HG03097 (cell line): ENCODE results near the gene HEATR9.

Experiments
- ATAC-seq: cut with Tn5 transposase; IDR thresholded peaks from one replicate; pipeline ENCODE4 v1.9.1; 2021; ENCODE audit not compliant: unreplicated experiment, low FRiP score

The HEATR9 gene

DNA sequence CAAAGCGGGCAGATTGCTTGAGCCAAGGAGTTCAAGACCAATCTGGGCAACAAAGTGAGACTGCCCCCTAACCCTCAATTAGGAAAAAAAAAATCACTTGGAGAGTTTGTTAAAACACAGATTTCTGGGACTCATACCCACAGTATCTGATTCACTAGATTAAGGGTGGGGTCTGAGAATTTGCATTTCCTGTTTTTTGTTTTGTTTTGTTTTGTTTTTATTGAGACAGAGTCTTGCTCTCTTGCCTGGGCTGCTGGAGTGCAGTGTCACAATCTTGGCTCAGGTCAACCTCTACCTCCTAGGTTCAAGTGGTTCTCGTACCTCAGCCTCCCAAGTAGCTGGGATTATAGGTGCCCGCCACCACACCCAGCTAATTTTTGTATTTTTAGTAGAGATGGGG lies 1.1 kb downstream of the HEATR9 start:
- no peak for ATAC-seq

DNA sequence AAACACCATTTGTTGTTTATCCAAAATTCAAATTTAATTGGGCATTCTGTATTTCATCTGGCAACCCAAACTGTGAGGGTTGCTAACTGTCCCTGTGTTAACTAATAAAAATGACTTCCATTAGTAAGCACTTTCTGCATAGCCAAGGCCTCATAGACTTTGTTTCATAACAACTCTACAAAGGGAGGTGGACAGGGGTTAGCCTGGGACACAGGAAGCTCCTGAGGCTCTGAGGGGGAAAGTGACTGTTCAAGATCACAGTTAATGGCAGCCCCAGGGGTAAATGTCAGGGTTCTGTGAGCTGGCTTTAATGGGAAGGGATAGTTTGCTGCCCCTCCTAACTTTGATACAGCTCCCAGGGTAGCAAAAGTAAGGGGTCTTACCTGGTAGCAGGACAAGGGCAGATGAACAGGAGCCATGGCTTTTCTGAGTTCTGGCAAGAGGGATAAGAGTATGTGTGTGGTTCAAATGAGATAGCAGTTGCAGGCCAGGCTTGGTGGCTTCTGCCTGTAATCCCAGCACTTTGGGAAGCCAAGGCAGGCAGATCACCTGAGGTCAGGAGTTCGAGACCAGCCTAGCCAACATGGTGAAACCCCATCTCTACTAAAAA lies 2.2 kb downstream of the HEATR9 start:
- ATAC-seq = no peak

DNA sequence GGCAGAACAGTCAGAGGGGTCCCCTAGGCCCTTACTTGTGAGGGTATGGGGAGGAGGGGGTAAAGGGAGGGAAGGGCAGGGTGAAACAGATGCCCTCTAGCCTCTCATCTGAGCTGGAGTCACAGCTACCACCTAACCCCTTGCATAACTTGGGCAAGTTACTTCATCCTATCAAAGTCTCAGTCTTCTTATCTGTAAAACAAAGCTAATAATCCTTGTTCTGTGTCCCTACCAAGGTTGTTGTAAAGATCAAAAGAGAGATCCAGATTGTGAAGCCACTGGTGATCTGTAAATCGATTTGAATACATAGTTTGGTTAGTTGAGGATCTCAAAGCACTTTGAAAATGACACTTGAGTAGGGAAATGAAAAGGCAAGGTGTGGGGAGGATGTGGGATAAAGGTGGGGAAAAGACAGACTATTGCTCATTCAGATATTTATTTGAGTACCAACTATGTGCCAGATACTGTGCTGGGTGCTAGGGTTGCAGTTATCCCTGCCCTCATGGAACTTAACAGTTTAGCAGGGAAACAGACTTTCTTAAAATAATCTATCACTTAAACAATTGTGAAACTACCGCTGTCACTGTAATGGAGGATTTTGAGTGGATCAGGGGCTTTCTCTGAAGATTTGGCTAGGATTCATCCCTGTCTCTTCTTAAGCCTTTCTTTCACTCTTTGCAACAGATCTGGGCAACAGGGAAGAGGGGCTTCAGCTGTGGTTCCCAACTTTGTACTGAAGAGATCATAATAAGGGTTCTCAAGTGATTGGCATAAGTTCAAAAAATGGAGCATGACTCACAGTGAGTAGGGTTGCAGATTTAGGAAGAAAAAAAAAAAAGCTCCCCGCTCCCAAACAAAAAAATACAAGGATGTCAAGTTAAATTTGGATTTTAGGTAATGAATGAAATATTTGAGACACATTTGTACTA lies 3.0 kb downstream of the HEATR9 start:
- no peak for ATAC-seq

DNA sequence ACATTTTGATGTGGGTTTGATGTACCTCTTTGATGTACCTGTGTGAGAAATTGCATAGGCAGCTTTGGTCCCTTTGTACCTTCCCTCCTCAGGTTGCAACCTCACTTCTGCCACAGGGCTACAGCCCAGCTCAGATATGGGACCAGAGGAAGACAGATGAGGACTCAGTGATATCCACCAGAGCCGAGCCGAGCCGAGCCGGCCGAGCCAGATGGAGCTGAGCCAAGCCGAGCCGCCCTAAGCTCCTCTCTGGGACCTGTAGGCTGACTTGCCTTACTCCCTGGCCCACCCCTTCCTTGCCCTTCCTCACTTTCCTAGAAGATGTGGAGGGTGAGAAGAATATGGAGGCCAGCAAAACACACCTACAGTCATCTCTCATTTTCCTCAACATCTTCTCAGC lies 3.8 kb downstream of the HEATR9 start:
- no peak for ATAC-seq

DNA sequence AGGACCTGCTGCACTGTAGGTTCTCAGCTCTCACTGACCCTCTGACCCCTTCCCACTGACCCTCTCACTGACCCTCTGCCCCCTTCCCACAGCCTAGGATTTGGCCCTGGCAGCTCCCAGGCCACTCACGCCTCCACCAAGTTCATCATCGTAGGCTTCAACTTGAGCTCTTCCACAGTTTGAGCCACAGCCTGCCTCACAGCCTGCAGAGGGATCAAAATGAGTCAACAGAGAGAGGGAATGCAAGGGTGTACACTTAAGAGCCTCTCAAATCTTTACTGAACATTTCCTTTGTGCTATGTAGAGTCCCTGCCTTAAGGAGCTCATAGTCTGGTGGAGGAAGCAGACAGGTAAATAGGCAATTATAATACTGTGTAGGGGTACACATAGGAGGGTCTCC lies 12.1 kb downstream of the HEATR9 start:
- no peak for ATAC-seq

DNA sequence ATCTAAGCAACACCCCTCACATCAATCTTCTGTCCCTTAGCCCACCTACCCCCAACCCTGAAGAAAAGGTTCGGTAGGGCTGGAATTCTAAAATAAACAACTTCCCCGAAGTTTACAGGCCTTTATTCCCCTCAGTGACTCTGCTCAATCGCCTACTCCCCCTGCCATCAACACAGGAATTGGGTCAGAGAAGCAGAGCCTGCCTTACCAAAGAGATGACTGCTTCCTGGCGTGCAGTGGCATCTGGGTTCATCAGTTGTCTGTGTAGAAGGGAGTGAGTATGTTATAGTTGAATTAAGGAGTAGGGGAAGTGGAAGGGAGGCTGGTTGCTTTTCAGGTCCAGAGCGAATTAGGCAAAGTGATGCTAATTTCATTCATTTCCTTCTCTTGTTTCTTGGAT lies 12.7 kb downstream of the HEATR9 start:
- no peak for ATAC-seq

DNA sequence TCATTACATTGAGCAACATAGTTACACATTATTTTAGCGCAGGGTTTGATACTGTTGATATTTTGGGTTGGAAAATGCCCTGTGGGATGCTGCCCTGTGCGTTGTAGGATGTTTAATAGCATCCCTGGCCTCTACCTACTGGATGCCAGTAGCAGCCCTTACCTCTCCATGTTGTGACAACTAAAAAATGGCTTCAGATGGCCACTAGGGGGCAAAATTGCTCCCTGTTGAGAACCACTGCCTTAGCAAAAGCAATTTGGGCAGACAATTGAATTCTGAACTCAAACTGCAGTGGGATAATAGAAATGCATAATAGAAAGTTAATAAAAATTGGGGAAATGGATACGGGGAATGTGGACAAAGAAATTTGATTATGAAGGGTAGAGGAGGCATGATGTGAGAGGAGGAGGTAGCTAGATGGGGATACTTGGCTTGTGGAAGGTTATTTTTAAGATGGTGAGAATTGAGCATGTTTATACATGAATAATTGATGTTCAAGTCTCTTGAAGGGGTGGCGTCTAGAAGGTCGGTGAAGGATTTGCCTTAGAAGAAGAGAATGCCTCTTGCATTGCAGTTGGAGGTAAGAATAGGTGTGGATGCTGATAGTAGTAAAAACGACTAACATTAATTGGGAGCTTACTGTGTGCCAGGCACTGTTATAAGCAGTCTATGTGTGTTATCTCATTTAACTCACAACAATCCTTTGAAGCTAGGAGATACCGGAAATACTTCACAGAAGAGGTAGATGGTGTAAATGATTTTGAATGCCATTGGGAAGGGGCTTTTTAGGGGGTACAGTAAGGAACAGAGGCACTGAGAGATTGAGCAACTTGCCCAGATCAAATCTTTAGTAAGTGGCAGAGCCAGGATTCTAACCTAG lies 19.0 kb downstream of the HEATR9 start:
- ATAC-seq = no peak

DNA sequence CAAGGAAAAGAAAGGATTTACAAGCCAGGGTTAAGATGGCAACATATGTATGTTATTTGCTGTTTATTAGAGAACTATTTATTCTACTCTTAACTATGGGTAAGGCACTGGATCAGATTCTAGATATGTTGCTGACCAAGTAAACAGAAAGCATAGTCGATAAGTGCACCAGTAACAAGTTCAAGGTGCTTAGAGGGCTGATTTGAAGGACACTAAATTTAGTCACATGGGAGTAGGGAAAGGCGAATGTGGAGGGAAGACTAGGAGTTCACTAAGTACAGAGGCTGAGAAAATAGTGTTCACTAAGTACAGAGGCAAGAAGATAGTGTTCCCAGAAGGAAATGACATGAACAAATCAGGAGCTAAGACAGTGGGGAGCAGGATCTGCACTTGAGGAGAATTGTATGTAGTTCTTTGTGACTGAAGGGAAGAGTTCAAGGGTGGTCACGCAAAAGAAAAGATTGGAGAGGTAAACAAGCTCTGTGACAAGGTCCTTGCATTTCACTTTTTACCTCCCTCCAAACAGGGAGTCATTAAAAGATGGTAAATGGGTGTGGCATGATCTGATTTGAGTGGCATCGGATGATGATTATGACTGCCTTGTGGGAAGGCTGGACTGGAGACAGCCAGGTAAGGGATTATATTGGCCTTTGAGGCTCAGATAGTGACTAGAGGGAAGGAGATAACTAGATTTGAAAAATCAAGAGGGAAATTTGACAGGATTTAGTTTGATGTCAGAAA lies 20.9 kb downstream of the HEATR9 start:
- ATAC-seq = no peak

DNA sequence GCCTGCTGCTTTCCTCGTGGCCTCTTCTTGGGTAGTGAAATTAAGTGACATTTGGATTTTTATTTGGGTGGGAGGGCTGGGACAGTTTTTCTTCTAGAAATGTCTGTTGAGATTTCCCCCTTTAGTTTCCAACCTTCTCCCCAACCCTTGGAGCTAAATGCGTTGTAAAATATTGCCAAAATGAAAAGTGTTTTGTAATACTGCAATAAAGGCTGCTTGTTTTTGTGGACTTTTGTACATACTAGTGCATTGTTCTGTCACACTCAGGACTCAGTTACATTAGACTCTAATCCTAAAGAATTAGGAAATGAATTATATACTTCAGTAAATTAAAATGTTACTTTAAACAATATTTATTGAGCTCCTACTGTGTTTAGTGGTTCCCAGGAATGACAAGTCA lies 21.7 kb downstream of the HEATR9 start:
- ATAC-seq = no peak

DNA sequence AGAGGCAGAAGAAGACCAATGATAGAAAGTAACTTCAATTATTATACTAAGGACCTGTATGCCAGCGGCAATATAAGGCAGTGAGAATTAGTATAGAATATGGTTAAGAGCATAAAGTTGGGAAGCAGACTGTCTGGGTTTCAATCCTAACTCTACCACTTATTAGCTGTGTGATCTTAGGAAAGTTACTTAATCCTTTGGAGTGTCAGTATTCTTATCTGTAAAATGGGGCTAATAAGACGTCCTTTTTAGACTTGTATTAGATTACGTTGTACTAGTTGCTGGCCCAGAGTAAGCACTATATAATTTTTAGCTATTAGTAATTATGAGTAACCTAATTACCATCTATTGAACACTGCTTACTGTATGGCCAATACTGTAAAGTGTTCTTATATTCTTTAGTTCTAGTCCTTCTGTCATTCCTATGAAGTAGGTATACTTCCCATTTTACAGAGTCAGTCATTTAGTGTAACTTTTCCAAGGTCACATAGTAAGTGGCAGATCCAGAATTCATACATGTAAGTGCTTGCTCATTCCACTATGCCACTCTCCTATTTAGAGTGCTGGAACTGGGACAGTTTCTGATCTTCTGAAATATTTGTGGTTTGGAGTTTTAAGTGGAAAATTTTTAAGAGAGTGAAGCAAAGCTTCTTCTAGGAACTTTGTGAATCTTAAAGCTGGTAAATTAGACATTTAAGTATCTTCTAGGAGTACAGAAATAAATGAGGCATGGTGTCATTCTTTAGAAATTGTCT lies 22.5 kb downstream of the HEATR9 start:
- no peak for ATAC-seq

DNA sequence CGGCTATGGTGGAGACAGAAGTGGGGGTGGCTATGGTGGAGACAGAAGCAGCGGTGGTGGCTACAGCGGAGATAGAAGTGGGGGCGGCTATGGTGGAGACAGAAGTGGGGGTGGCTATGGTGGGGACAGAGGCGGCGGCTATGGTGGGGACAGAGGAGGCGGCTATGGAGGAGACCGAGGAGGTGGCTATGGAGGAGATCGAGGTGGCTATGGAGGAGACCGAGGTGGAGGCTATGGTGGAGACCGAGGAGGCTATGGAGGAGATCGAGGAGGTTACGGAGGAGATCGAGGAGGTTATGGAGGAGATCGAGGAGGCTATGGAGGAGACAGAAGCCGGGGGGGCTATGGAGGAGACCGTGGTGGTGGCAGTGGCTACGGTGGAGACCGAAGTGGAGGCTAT lies 24.1 kb downstream of the HEATR9 start:
- no peak for ATAC-seq

DNA sequence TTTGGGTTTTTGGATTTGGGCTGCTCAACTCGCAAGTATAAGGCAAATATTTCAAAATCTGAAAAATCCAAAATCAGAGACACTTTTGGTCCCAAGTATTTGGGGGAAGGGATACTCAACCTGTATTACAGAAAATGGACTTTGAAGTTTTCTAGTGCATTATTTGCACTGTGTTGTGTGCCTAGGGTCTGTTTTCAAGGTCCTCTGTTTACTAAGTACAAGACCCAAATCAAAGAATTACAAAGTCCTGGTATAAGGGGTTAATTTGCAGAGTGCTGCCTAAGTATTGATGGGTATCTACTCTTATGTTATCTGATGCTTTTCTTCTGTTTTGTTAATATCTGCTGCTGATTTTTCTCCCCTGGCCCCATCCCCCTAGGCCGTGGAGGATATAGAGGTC lies 25.0 kb downstream of the HEATR9 start:
- ATAC-seq = no peak

DNA sequence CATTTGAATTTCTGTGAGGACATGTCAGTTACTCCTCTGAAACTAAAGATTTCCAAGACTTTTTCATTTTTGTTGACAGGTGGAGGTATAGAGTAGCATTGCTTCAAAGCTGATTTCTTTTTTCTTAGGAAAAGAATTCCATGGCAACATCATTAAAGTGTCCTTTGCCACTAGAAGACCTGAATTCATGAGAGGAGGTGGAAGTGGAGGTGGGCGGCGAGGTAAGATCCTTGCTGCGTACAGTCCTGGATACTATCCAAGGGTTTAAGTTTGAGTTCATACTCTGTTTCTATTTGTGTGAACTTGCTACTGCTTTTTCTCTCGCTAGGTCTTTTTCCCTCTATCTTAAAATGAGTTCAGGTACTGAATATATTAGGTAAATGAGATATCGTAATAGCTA lies 26.5 kb downstream of the HEATR9 start:
- ATAC-seq = no peak

DNA sequence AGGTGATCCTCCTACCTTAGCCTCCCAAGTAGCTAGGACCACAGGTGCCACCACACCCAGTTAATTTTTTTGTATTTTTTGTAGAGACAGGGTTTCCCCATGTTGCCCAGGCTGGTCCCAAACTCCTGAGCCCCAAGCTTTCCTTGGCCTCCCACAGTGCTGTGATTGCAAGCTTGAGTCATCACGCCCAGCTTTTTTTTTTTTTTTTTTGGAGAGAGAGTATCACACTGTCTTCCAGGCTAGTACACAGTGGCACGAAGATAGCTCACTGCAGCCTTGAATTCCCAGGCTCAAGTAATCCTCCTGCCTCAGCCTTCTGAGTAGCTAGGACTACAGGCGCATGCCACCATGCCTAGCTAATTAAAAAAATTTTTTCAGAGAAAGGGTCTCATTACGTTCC lies 27.2 kb downstream of the HEATR9 start:
- no peak for ATAC-seq

DNA sequence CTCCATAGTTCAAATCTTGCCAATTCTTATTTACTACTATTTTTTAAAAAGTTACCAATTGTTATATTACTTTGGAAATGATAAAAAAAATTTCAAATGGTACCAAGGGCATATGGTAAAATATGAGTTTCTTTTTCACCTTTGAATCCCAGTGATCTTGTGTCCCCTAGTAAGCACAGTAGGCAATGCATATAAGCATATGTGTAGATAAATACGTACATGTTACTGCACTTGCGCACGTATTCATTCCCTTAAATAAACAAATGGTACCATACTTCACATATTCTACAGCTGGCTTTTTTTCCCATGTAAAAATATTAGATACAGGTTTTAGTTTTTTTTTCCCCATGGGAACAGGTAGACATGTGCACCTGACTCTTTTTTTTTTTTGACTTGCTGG lies 27.6 kb downstream of the HEATR9 start:
- ATAC-seq = no peak

DNA sequence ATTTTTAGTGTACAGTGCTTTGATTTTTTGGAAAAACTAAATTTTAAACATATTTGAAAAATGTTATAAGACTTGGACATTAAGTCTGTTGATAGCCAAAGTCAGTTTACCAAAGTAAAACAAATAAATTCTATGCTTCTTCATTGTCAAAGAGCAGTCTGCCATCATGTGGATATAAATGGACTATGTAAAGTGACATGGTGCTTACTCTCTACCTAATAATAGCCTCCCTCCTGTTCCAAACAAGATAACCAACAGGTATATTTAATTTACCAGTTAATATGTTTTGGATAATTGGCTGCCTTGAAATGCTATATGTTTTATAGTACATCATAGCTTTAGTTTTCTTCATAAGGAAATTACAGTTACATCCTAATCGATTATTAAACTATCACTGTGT lies 43.5 kb downstream of the HEATR9 start:
- ATAC-seq = no peak

DNA sequence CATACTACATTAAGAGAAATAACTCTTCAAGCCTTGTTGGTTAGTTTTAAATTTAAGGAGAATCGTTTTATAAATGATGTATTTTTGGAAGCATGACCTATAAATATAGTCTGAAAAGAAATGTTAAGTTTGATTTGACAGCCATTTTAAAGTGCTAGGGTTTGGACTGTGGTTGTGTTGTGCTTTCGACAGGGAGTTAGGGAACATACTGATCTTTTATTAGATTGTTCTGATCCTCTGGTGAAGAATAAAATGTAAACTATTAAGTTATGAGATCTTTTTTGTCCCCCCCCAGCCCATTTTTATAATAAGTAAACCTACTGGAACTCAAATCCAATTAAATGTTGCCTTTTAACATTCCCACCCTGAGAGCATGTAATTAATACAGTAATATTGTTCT lies 47.4 kb downstream of the HEATR9 start:
- ATAC-seq = no peak

DNA sequence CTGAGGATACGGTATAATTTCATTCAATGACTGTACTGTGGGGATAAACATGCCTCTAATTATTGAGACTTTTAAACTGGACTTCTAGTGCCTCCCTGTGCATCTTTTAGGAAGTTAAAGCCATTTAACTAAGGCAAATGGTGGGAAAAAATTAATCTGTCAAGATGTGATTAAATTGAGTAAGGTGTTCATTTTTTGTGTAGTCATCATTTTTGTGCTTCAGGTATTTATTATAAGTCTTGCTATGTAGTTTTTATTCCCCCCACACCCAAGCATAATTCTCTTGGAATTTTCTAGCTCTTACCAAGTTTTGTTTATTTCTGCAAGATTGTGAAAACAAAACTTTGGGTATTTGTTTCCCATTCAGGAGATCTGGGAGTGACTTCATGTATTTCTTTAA lies 49.2 kb downstream of the HEATR9 start:
- ATAC-seq = no peak

DNA sequence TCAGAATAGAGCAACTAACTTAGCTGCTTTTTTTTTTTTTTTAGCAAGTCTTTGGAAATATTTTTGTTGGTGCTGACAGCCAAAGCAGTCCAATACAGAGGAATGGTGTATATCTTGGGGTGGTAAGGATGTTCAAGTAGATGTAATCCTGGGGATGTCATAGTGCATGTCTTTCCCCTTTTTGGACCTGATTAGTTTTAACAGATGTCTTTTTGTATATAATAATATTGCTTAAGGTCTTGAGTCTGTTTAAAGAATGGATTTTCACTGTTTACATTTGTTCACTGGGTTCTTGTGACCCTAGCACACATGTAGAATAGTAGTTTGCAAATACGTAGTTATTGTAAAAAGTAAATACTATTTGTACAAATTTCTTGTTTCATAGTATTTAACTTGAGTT lies 51.5 kb downstream of the HEATR9 start:
- ATAC-seq = no peak

DNA sequence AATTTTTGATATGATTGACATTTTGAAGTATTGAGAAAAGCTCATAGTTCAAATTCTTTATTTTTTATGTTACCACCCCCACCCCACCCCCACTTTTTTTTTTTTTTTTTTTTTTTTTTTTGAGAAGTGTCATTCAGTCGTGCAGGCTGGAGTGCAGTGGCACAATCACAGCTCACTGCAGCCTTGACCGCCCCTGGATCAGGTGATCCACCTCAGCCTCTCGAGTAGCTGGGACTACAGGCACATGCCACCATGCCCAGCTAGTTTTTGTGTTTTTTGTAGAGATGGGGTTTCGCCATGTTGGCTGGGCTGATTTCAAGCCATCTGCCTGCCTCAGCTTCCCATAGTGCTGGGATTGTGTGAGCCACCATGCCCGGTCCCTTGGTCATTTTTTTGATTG lies 52.0 kb downstream of the HEATR9 start:
- ATAC-seq = no peak
